ENCODE measurements around the gene TRABD. TPM values are rescaled to one million over a fixed set of nuclear protein-coding genes. Genes with fewer than 3 reads are reported as not detected.

Gene TRABD
- total RNA-seq, 2 donors from 2014 or later = 12.3 to 20.0 TPM

GRCh38 chr22:50169181-50169759, 16.4 kb upstream of the TRABD start:
- Histone ChIP-seq H3K27ac (no peak overlapping the region), H3K27me3 (no peaks in the 10 kb centered on the region), H3K36me3 (no peaks in the 10 kb centered on the region), H3K4me1 (peaks cover 0 to 22% of the 10 kb centered on the region in 2 donors), H3K4me3 (peak overlapping the region; percentile 40 to 56), H3K9me3 (no peaks in the 10 kb centered on the region)
- DNase-seq (ENCODE audit: low spot score) = no peak
- TF ChIP-seq CTCF (IDR thresholded peaks at IDR 0.05) = no peak

- no peak overlapping the region for H3K27ac ChIP-seq
- no peak for DNase-seq (ENCODE audit: low spot score)
- H3K27me3 ChIP-seq = no peaks in the 10 kb centered on the region
- H3K4me3 ChIP-seq = peak overlapping the region; percentile 40 to 56
- H3K4me1 ChIP-seq = peaks cover 0 to 22% of the 10 kb centered on the region in 2 donors
- H3K9me3 ChIP-seq = no peaks in the 10 kb centered on the region
- no peaks in the 10 kb centered on the region for H3K36me3 ChIP-seq
- TF ChIP-seq CTCF (IDR thresholded peaks at IDR 0.05) = no peak
Measured at GRCh38 chr22:50169774-50170341, 15.9 kb upstream of the TRABD start.

GRCh38 chr22:50170453-50171318, 15.0 kb upstream of the TRABD start, which contains the start of gene PANX2:
Gene PANX2 (plus strand): TSS chr22:50170731. CDS start chr22:50170731, 0 bp downstream.
- no peaks in the 10 kb centered on the region for H3K27me3 ChIP-seq
- no peak for TF ChIP-seq CTCF (IDR thresholded peaks at IDR 0.05)
- DNase-seq (ENCODE audit: low spot score) = no peak

GRCh38 chr22:50171319-50171964, 14.3 kb upstream of the TRABD start:
- no peaks in the 10 kb centered on the region for H3K27me3 ChIP-seq
- no peaks in the 10 kb centered on the region for H3K36me3 ChIP-seq
- no peak overlapping the region for H3K4me3 ChIP-seq
- H3K27ac ChIP-seq = no peak overlapping the region
- peaks cover 0 to 22% of the 10 kb centered on the region in 2 donors for H3K4me1 ChIP-seq
- H3K9me3 ChIP-seq = no peaks in the 10 kb centered on the region
- DNase-seq (ENCODE audit: low spot score) = no peak
- TF ChIP-seq CTCF (IDR thresholded peaks at IDR 0.05) = no peak

More at GRCh38 chr22:50170453-50171318, 15.0 kb upstream of the TRABD start, which contains the start of gene PANX2:
- Histone ChIP-seq H3K27ac (no peak within 1 kb of the TSS), H3K9me3 (no peaks in the 10 kb centered on the region), H3K4me1 (peaks cover 0 to 22% of the 10 kb centered on the region in 2 donors), H3K4me3 (peak within 1 kb of the TSS; percentile 40 to 56), H3K36me3 (no peaks in the 10 kb centered on the region)

- Histone ChIP-seq H3K9me3 (no peaks in the 10 kb centered on the region), H3K27me3 (no peaks in the 10 kb centered on the region), H3K4me3 (no peak overlapping the region), H3K36me3 (no peaks in the 10 kb centered on the region), H3K27ac (no peak overlapping the region), H3K4me1 (peaks cover 0 to 22% of the 10 kb centered on the region in 2 donors)
- DNase-seq (ENCODE audit: low spot score) = no peak
- no peak for TF ChIP-seq CTCF (IDR thresholded peaks at IDR 0.05)
Measured at GRCh38 chr22:50171965-50172421, 13.7 kb upstream of the TRABD start.
